Activated naive CD4-positive, alpha-beta T cell treated with anti-CD3 and anti-CD28 coated beads, Interleukin-2, amount 10 ng/mL, durations not matched to agents 7 days and 5 days (primary cell): ENCODE results near the gene ZNF514.

Experiments used
- CTCF ChIA-PET: fragments of 350-600 bp; sonication (Branson Sonifier 250); formaldehyde crosslinking; loops from one replicate; lab custom pipeline; 2021; ENCODE audit warnings: antibody characterized with exemption; lab: Charles Lee
- DNase-seq: peaks from one replicate; pipeline ENCODE4 v3.0.0-alpha.2; 2020
- H3K27ac Mint-ChIP-seq: one replicate; pipeline ENCODE4 v1.8.0; 2021; ENCODE audit warnings: mild to moderate bottlenecking, moderate library complexity, mixed read lengths
- H3K27me3 Mint-ChIP-seq: one replicate; pipeline ENCODE4 v1.8.0; 2021; ENCODE audit warnings: mild to moderate bottlenecking, mixed read lengths
- H3K36me3 Mint-ChIP-seq: one replicate; pipeline ENCODE4 v1.8.0; 2021; ENCODE audit warnings: mixed read lengths
- H3K4me1 Mint-ChIP-seq: one replicate; pipeline ENCODE4 v1.8.0; 2021; ENCODE audit warnings: mixed read lengths
- H3K4me3 Mint-ChIP-seq: one replicate; pipeline ENCODE4 v1.8.0; 2021; ENCODE audit warnings: mild to moderate bottlenecking, moderate library complexity, mixed read lengths
- H3K9me3 Mint-ChIP-seq: one replicate; pipeline ENCODE4 v1.8.0; 2021; ENCODE audit warnings: mixed read lengths

ZNF514 gene

GRCh38 chr2:95166065-95166763, 6.6 kb upstream of the ZNF514 start:
- no peak for DNase-seq
- Mint-ChIP-seq H3K36me3 (peaks cover 19% of the 10 kb centered on the region), H3K4me3 (peak overlapping the region; percentile 98), H3K9me3 (peaks cover 10% of the 10 kb centered on the region), H3K27ac (peak overlapping the region; percentile 92), H3K27me3 (no peaks in the 10 kb centered on the region), H3K4me1 (peaks cover 32% of the 10 kb centered on the region)
- CTCF ChIA-PET: interaction anchor here (0.7 to 2.4 kb wide), 3 partner anchors 51 to 144 kb away, joined by 4 to 10 read pairs (median 4); no protein-coding TSS in a partner anchor

GRCh38 chr2:95165371-95166064, 5.9 kb upstream of the ZNF514 start, which contains the start of gene ZNF2:
Gene ZNF2, plus strand, starts transcription at chr2:95165809. Its CDS starts 10,418 bp downstream, at chr2:95176227.
- DNase-seq: peak; percentile 99
- CTCF ChIA-PET: interaction anchor here (1.3 to 2.4 kb wide), 3 partner anchors 39 to 143 kb away, joined by 3 to 10 read pairs (median 4); no protein-coding TSS in a partner anchor
- peaks cover 32% of the 10 kb centered on the region for H3K4me1 Mint-ChIP-seq
- peak within 1 kb of the TSS; percentile 98 for H3K4me3 Mint-ChIP-seq
- H3K9me3 Mint-ChIP-seq: peaks cover 8% of the 10 kb centered on the region
- no peaks in the 10 kb centered on the region for H3K27me3 Mint-ChIP-seq
- peaks cover 18% of the 10 kb centered on the region for H3K36me3 Mint-ChIP-seq
- H3K27ac Mint-ChIP-seq: peak within 1 kb of the TSS; percentile 92

- no peaks in the 10 kb centered on the region for H3K27me3 Mint-ChIP-seq
- H3K36me3 Mint-ChIP-seq: peaks cover 18% of the 10 kb centered on the region
- H3K4me3 Mint-ChIP-seq: peak overlapping the region; percentile 98
- H3K27ac Mint-ChIP-seq: peak overlapping the region; percentile 92
- peaks cover 38% of the 10 kb centered on the region for H3K4me1 Mint-ChIP-seq
- CTCF ChIA-PET: interaction anchor here (1.0 to 2.4 kb wide), 4 partner anchors 39 to 143 kb away, joined by 3 to 10 read pairs (median 4); partner anchors contain the start of gene MRPS5
- DNase-seq: no peak
- peaks cover 8% of the 10 kb centered on the region for H3K9me3 Mint-ChIP-seq
These were observed 5.4 kb upstream of the ZNF514 start for GRCh38 chr2:95165030-95165370.

- Mint-ChIP-seq H3K27ac (peak overlapping the region; percentile 79), H3K9me3 (peaks cover 18% of the 10 kb centered on the region), H3K4me3 (peak overlapping the region; percentile 81), H3K36me3 (peaks cover 33% of the 10 kb centered on the region), H3K27me3 (no peaks in the 10 kb centered on the region), H3K4me1 (peaks cover 19% of the 10 kb centered on the region)
- peak; percentile 60 for DNase-seq
- CTCF ChIA-PET: interaction anchor here (1.2 to 1.4 kb wide), 2 partner anchors 135 to 136 kb away, joined by 3 to 5 read pairs; no protein-coding TSS in a partner anchor
These were observed 593 bp downstream of the ZNF514 start for GRCh38 chr2:95158891-95159619.

GRCh38 chr2:95158441-95158840, 1.2 kb downstream of the ZNF514 start:
- CTCF ChIA-PET: no interaction called here

GRCh38 chr2:95149397-95149984, 10.2 kb downstream of the ZNF514 start:
- no peak for DNase-seq
- Mint-ChIP-seq H3K4me1 (no peaks in the 10 kb centered on the region), H3K4me3 (no peak overlapping the region), H3K36me3 (peaks cover 67% of the 10 kb centered on the region), H3K27me3 (no peaks in the 10 kb centered on the region), H3K9me3 (peaks cover 78% of the 10 kb centered on the region), H3K27ac (no peak overlapping the region)
- CTCF ChIA-PET: no interaction called here

More at GRCh38 chr2:95158441-95158840, 1.2 kb downstream of the ZNF514 start:
- H3K4me3 Mint-ChIP-seq: peak overlapping the region; percentile 81
- DNase-seq: no peak
- H3K36me3 Mint-ChIP-seq: peaks cover 37% of the 10 kb centered on the region
- H3K4me1 Mint-ChIP-seq: peaks cover 13% of the 10 kb centered on the region
- no peaks in the 10 kb centered on the region for H3K27me3 Mint-ChIP-seq
- H3K27ac Mint-ChIP-seq: peak overlapping the region; percentile 60
- H3K9me3 Mint-ChIP-seq: peaks cover 20% of the 10 kb centered on the region

GRCh38 chr2:95143838-95144237, 15.8 kb downstream of the ZNF514 start:
- peaks cover 80% of the 10 kb centered on the region for H3K9me3 Mint-ChIP-seq

GRCh38 chr2:95138702-95139101, 20.9 kb downstream of the ZNF514 start:
- Mint-ChIP-seq H3K27me3 (no peaks in the 10 kb centered on the region), H3K36me3 (peaks cover 9% of the 10 kb centered on the region)
- CTCF ChIA-PET: no interaction called here

More at GRCh38 chr2:95143838-95144237, 15.8 kb downstream of the ZNF514 start:
- no peak for DNase-seq
- no peak overlapping the region for H3K27ac Mint-ChIP-seq
- H3K36me3 Mint-ChIP-seq: peaks cover 24% of the 10 kb centered on the region
- no peak overlapping the region for H3K4me3 Mint-ChIP-seq
- no peaks in the 10 kb centered on the region for H3K4me1 Mint-ChIP-seq
- CTCF ChIA-PET: no interaction called here
- no peaks in the 10 kb centered on the region for H3K27me3 Mint-ChIP-seq

GRCh38 chr2:95122197-95122551, 37.5 kb downstream of the ZNF514 start:
- Mint-ChIP-seq H3K36me3 (peaks cover 29% of the 10 kb centered on the region), H3K27me3 (no peaks in the 10 kb centered on the region), H3K4me1 (peaks cover 44% of the 10 kb centered on the region), H3K27ac (peak overlapping the region; percentile 97), H3K4me3 (peak overlapping the region; percentile 98), H3K9me3 (no peaks in the 10 kb centered on the region)
- no peak for DNase-seq
- CTCF ChIA-PET: interaction anchor here (1.6 to 12.1 kb wide), 4 partner anchors 42 to 136 kb away, joined by 3 to 190 read pairs (median 13); partner anchors contain the start of gene MAL

More at GRCh38 chr2:95138702-95139101, 20.9 kb downstream of the ZNF514 start:
- DNase-seq: no peak
- H3K27ac Mint-ChIP-seq: no peak overlapping the region
- no peak overlapping the region for H3K4me3 Mint-ChIP-seq
- H3K4me1 Mint-ChIP-seq: no peaks in the 10 kb centered on the region
- H3K9me3 Mint-ChIP-seq: peaks cover 57% of the 10 kb centered on the region

GRCh38 chr2:95121407-95122196, 38.0 kb downstream of the ZNF514 start, which contains the start of gene MRPS5:
Gene MRPS5, minus strand, starts transcription at chr2:95121808. Its CDS starts 17 bp downstream, at chr2:95121791.
- H3K36me3 Mint-ChIP-seq: peaks cover 31% of the 10 kb centered on the region
- CTCF ChIA-PET: interaction anchor here (0.7 to 12.1 kb wide), 6 partner anchors 42 to 165 kb away, joined by 3 to 190 read pairs (median 6); partner anchors contain the start of gene MAL
- H3K27ac Mint-ChIP-seq: peak within 1 kb of the TSS; percentile 97
- no peaks in the 10 kb centered on the region for H3K27me3 Mint-ChIP-seq
- H3K4me1 Mint-ChIP-seq: peaks cover 45% of the 10 kb centered on the region
- H3K4me3 Mint-ChIP-seq: peak within 1 kb of the TSS; percentile 98
- peak; percentile 88 for DNase-seq
- H3K9me3 Mint-ChIP-seq: no peaks in the 10 kb centered on the region

GRCh38 chr2:95121093-95121406, 38.6 kb downstream of the ZNF514 start:
- no peak for DNase-seq
- Mint-ChIP-seq H3K9me3 (no peaks in the 10 kb centered on the region), H3K27ac (peak overlapping the region; percentile 97), H3K27me3 (no peaks in the 10 kb centered on the region), H3K4me3 (peak overlapping the region; percentile 98), H3K4me1 (peaks cover 45% of the 10 kb centered on the region), H3K36me3 (peaks cover 32% of the 10 kb centered on the region)
- CTCF ChIA-PET: interaction anchor here (0.7 to 12.1 kb wide), 5 partner anchors 41 to 164 kb away, joined by 3 to 190 read pairs (median 8); partner anchors contain the start of gene MAL

- CTCF ChIA-PET: interaction anchor here (0.5 to 12.1 kb wide), 29 partner anchors 8 to 862 kb away, joined by 3 to 190 read pairs (median 3); partner anchors contain the start of genes MAL and ZNF2
- peaks cover 44% of the 10 kb centered on the region for H3K4me1 Mint-ChIP-seq
- no peaks in the 10 kb centered on the region for H3K27me3 Mint-ChIP-seq
- no peak overlapping the region for H3K4me3 Mint-ChIP-seq
- peak; percentile 88 for DNase-seq
- H3K36me3 Mint-ChIP-seq: peaks cover 44% of the 10 kb centered on the region
- no peaks in the 10 kb centered on the region for H3K9me3 Mint-ChIP-seq
- peak overlapping the region; percentile 47 for H3K27ac Mint-ChIP-seq
These were observed 44.2 kb downstream of the ZNF514 start for GRCh38 chr2:95115418-95115817.
